Endothelial cell of umbilical vein (primary cell): ENCODE results near the gene TANGO6.

Experiments used
- EZH2 ChIP-seq: IDR thresholded peaks from 2 replicates; pipeline ENCODE4 v1.6.1; 2012; ENCODE audit warnings: borderline replicate concordance, low read depth, mild to moderate bottlenecking, moderate library complexity, low read length, inconsistent platforms; ENCODE audit not compliant: severe bottlenecking
- POLR2A ChIP-seq: IDR thresholded peaks from 2 replicates; pipeline ENCODE4 v1.6.1; 2012; ENCODE audit warnings: low read depth, mild to moderate bottlenecking, control low read depth, low read length
- TF ChIP-seq, protein P1 (sequence below), 2 donors: IDR thresholded peaks; 1 replicate in 1 of 2; 2 replicates in 1 of 2; pipeline ENCODE4 v1.5.1; 2011; ENCODE audit warnings: low read length in 2 of 2, mild to moderate bottlenecking in 2 of 2, moderate library complexity in 2 of 2, control low read depth in 1 of 2, inconsistent platforms in 1 of 2, low read depth in 1 of 2; ENCODE audit not compliant: insufficient read depth in 1 of 2; ENCODE audit errors: extremely low read depth in 1 of 2
- TF ChIP-seq, protein P2 (sequence below): IDR thresholded peaks from 2 replicates; pipeline ENCODE4 v1.6.1; 2011; ENCODE audit not compliant: insufficient read depth, insufficient read length

GRCh38 chr16:69093974-69094373 lies 250.6 kb downstream of the TANGO6 start:
- TF ChIP-seq EZH2 (no peak), POLR2A (no peak)
- TF ChIP-seq, protein P1, sequence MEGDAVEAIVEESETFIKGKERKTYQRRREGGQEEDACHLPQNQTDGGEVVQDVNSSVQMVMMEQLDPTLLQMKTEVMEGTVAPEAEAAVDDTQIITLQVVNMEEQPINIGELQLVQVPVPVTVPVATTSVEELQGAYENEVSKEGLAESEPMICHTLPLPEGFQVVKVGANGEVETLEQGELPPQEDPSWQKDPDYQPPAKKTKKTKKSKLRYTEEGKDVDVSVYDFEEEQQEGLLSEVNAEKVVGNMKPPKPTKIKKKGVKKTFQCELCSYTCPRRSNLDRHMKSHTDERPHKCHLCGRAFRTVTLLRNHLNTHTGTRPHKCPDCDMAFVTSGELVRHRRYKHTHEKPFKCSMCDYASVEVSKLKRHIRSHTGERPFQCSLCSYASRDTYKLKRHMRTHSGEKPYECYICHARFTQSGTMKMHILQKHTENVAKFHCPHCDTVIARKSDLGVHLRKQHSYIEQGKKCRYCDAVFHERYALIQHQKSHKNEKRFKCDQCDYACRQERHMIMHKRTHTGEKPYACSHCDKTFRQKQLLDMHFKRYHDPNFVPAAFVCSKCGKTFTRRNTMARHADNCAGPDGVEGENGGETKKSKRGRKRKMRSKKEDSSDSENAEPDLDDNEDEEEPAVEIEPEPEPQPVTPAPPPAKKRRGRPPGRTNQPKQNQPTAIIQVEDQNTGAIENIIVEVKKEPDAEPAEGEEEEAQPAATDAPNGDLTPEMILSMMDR (IDR thresholded peaks at IDR 0.05; ENCODE audit: extremely low read depth in 1 of 2, insufficient read depth in 1 of 2, low read depth in 1 of 2, low read length in 2 of 2): no peak
- TF ChIP-seq, protein P2, sequence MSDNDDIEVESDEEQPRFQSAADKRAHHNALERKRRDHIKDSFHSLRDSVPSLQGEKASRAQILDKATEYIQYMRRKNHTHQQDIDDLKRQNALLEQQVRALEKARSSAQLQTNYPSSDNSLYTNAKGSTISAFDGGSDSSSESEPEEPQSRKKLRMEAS: no peak
